SK-N-SH treated with all-trans-retinoic acid at 6 μM for 48 hours (cell line): ENCODE results near the gene CCR3.

Experiments
- ATAC-seq: fragments of 200-7000 bp; cut with Tn5 transposase; 3 replicates; pipeline ENCODE4 v1.9.1; 2020; ENCODE audit warnings: mild to moderate bottlenecking, moderate library complexity
- ARNTL ChIP-seq: fragments of 450-650 bp; formaldehyde crosslinking; IDR thresholded peaks from 2 replicates; pipeline ENCODE4 v1.5.0; 2020; ENCODE audit warnings: low read depth, mild to moderate bottlenecking, moderate library complexity, borderline replicate concordance
- CSDC2 ChIP-seq: fragments of 250-450 bp; sonication (Bioruptor Pico); IDR thresholded peaks from 2 replicates; pipeline ENCODE4 v1.5.0; 2020; ENCODE audit warnings: mild to moderate bottlenecking, moderate library complexity
- ESRRG ChIP-seq: fragments of 250-450 bp; sonication (Bioruptor Pico); IDR thresholded peaks from 2 replicates; pipeline ENCODE4 v1.6.1; 2021; ENCODE audit warnings: mild to moderate bottlenecking
- GLIS3 ChIP-seq: fragments of 250-450 bp; sonication (Bioruptor Pico); IDR thresholded peaks from 2 replicates; pipeline ENCODE4 v1.5.0; 2020; ENCODE audit warnings: mild to moderate bottlenecking, moderate library complexity
- OSR1 ChIP-seq: fragments of 250-450 bp; sonication (Bioruptor Pico); IDR thresholded peaks from 2 replicates; pipeline ENCODE4 v1.8.0; 2022; ENCODE audit warnings: moderate library complexity, mild to moderate bottlenecking, inconsistent platforms
- PATZ1 ChIP-seq: fragments of 250-450 bp; sonication (Bioruptor Pico); IDR thresholded peaks from 2 replicates; pipeline ENCODE4 v1.8.0; 2020; ENCODE audit warnings: mild to moderate bottlenecking, moderate library complexity, borderline replicate concordance
- POU6F1 ChIP-seq: fragments of 250-450 bp; sonication (Bioruptor Pico); IDR thresholded peaks from 2 replicates; pipeline ENCODE4 v1.8.0; 2021; ENCODE audit warnings: low read depth, mild to moderate bottlenecking, moderate library complexity, borderline replicate concordance
- PPARA ChIP-seq: fragments of 250-450 bp; sonication (Bioruptor Pico); IDR thresholded peaks from 2 replicates; pipeline ENCODE4 v1.5.0; 2020; ENCODE audit warnings: mild to moderate bottlenecking, borderline replicate concordance
- RARB ChIP-seq: fragments of 250-450 bp; sonication (Bioruptor Pico); IDR thresholded peaks from 2 replicates; pipeline ENCODE4 v1.8.0; 2021; ENCODE audit warnings: mild to moderate bottlenecking, moderate library complexity
- SNAI2 ChIP-seq: fragments of 250-450 bp; sonication (Bioruptor Pico); IDR thresholded peaks from 2 replicates; pipeline ENCODE4 v1.5.0; 2020; ENCODE audit warnings: mild to moderate bottlenecking, moderate library complexity
- TCF4 ChIP-seq: fragments of 250-450 bp; sonication (Bioruptor Pico); IDR thresholded peaks from 2 replicates; pipeline ENCODE4 v1.8.0; 2021; ENCODE audit warnings: mild to moderate bottlenecking, moderate library complexity, borderline replicate concordance
- TOX ChIP-seq: fragments of 250-450 bp; sonication (Bioruptor Pico); IDR thresholded peaks from 2 replicates; pipeline ENCODE4 v1.8.0; 2021; ENCODE audit warnings: mild to moderate bottlenecking, moderate library complexity, borderline replicate concordance
- TSHZ2 ChIP-seq: fragments of 250-450 bp; sonication (Bioruptor Pico); IDR thresholded peaks from 2 replicates; pipeline ENCODE4 v1.5.0; 2020; ENCODE audit warnings: mild to moderate bottlenecking, moderate library complexity
- ZC3H10 ChIP-seq: fragments of 250-450 bp; sonication (Bioruptor Pico); IDR thresholded peaks from 2 replicates; pipeline ENCODE4 v1.5.1; 2021; ENCODE audit warnings: mild to moderate bottlenecking, moderate library complexity
- ZFP3 ChIP-seq: fragments of 250-450 bp; sonication (Bioruptor Pico); IDR thresholded peaks from 2 replicates; pipeline ENCODE4 v1.5.0; 2020; ENCODE audit warnings: mild to moderate bottlenecking, moderate library complexity
- ZNF565 ChIP-seq: fragments of 450-650 bp; formaldehyde crosslinking; conservative IDR thresholded peaks from 2 replicates; pipeline ENCODE4 v1.5.0; 2020; ENCODE audit warnings: low read depth, mild to moderate bottlenecking, moderate library complexity
- ZNF70 ChIP-seq: fragments of 450-650 bp; formaldehyde crosslinking; IDR thresholded peaks from 2 replicates; pipeline ENCODE4 v1.5.0; 2020; ENCODE audit warnings: mild to moderate bottlenecking, moderate library complexity
- ZNF8 ChIP-seq: fragments of 450-650 bp; formaldehyde crosslinking; IDR thresholded peaks from 2 replicates; pipeline ENCODE4 v1.5.0; 2020; ENCODE audit warnings: mild to moderate bottlenecking, moderate library complexity
- TF ChIP-seq, protein P1 (sequence below): fragments of 250-450 bp; sonication (Bioruptor Pico); IDR thresholded peaks from 2 replicates; pipeline ENCODE4 v1.5.1; 2020; ENCODE audit warnings: low read depth, mild to moderate bottlenecking, moderate library complexity
- TF ChIP-seq, protein P2 (sequence below): fragments of 250-450 bp; sonication (Bioruptor Pico); IDR thresholded peaks from 2 replicates; pipeline ENCODE4 v1.5.1; 2021; ENCODE audit warnings: mild to moderate bottlenecking, moderate library complexity

Gene CCR3

GRCh38 chr3:46291046-46291445 lies 48.8 kb downstream of the CCR3 start:
- no peak for TF ChIP-seq TOX (CRISPR knock-in tag)
- TF ChIP-seq PATZ1 (CRISPR knock-in tag) = no peak
- TF ChIP-seq GLIS3 (CRISPR knock-in tag) = no peak
- TF ChIP-seq TSHZ2 (CRISPR knock-in tag) = no peak
- TF ChIP-seq OSR1 (CRISPR knock-in tag) = no peak
- TF ChIP-seq ZNF565 = no peak
- TF ChIP-seq, protein P1, sequence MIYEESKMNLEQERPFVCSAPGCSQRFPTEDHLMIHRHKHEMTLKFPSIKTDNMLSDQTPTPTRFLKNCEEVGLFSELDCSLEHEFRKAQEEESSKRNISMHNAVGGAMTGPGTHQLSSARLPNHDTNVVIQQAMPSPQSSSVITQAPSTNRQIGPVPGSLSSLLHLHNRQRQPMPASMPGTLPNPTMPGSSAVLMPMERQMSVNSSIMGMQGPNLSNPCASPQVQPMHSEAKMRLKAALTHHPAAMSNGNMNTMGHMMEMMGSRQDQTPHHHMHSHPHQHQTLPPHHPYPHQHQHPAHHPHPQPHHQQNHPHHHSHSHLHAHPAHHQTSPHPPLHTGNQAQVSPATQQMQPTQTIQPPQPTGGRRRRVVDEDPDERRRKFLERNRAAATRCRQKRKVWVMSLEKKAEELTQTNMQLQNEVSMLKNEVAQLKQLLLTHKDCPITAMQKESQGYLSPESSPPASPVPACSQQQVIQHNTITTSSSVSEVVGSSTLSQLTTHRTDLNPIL (CRISPR knock-in tag) = no peak
- TF ChIP-seq ESRRG (CRISPR knock-in tag) = no peak
- TF ChIP-seq ZC3H10 = no peak
- TF ChIP-seq, protein P2, sequence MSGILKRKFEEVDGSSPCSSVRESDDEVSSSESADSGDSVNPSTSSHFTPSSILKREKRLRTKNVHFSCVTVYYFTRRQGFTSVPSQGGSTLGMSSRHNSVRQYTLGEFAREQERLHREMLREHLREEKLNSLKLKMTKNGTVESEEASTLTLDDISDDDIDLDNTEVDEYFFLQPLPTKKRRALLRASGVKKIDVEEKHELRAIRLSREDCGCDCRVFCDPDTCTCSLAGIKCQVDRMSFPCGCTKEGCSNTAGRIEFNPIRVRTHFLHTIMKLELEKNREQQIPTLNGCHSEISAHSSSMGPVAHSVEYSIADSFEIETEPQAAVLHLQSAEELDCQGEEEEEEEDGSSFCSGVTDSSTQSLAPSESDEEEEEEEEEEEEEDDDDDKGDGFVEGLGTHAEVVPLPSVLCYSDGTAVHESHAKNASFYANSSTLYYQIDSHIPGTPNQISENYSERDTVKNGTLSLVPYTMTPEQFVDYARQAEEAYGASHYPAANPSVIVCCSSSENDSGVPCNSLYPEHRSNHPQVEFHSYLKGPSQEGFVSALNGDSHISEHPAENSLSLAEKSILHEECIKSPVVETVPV = no peak
- TF ChIP-seq ZFP3 (CRISPR knock-in tag) = no peak
- TF ChIP-seq POU6F1 (CRISPR knock-in tag) = no peak
- no peak for TF ChIP-seq ZNF8
- TF ChIP-seq PPARA (CRISPR knock-in tag) = no peak
- no peak for TF ChIP-seq SNAI2
- TF ChIP-seq ZNF70 (CRISPR knock-in tag) = no peak
- no peak for TF ChIP-seq ARNTL (CRISPR knock-in tag)
- no peak for TF ChIP-seq RARB (CRISPR knock-in tag)
- TF ChIP-seq CSDC2 (CRISPR knock-in tag) = no peak
- ATAC-seq = no peak

DNA sequence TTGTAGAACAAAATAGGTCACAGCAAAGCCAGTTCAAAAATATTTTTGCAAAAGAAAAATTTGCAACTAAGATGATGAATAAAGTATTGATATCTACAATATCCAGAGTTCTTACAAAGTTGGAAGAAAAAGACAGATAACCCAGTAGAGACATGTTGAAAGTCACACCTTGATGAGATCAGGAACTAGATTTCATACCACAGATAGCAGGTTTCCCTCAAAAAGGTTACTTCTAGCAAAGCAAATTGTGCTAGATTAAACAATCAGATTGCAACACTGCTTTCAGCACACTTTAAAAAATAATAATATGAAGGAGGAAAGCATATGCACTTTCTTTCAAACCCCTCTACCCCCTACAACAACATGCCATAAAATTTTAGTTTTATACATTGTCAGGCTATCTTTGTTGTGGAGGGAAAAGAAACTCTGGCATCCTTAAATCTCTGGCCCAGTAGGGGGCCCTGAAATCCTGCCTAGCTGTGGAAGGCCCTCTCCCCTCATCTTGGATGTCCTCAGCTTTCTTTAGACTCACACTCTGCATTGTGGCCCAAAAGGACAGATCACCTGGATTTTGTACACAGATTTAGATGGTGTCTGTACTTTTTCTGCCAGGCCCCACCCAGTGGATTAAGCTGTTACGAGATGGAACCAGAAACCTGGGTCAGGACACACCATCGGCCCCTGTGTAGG lies 50.9 kb downstream of the CCR3 start:
- TF ChIP-seq TCF4 (no peak), ESRRG (CRISPR knock-in tag) (no peak)
- TF ChIP-seq, protein P1 (CRISPR knock-in tag) = no peak
- ATAC-seq = no peak
